Subcutaneous abdominal adipose tissue (tissue), 5 donors: ENCODE results near the gene ZNF555.
A peak's percentile ranks its signal among the peaks of the same experiment; 100 is the strongest.

Experiments used
- H3K27ac ChIP-seq: one replicate; pipeline ENCODE4 v1.7.0; 2013; ENCODE audit warnings: low read depth, mild to moderate bottlenecking, inconsistent platforms, low read length, moderate library complexity
- H3K27me3 ChIP-seq, 5 donors: one replicate each; pipeline ENCODE4 v1.7.0; 2013; ENCODE audit warnings: low read length in 5 of 5, inconsistent platforms in 1 of 5; ENCODE audit not compliant: control insufficient read depth in 5 of 5, insufficient read depth in 4 of 5
- H3K36me3 ChIP-seq, 5 donors: one replicate each; pipeline ENCODE4 v1.7.0; 2013; ENCODE audit warnings: low read length in 5 of 5; ENCODE audit not compliant: control insufficient read depth in 5 of 5, insufficient read depth in 5 of 5
- H3K4me1 ChIP-seq, 5 donors: one replicate each; pipeline ENCODE4 v1.7.0; 2013; ENCODE audit warnings: low read length in 5 of 5, mild to moderate bottlenecking in 3 of 5, moderate library complexity in 1 of 5; ENCODE audit not compliant: control insufficient read depth in 5 of 5, insufficient read depth in 5 of 5
- H3K4me3 ChIP-seq, 5 donors: one replicate each; pipeline ENCODE4 v1.7.0; 2013; ENCODE audit warnings: low read length in 5 of 5, low read depth in 1 of 5
- H3K9ac ChIP-seq, 5 donors: one replicate each; pipeline ENCODE4 v1.7.0; 2013; ENCODE audit warnings: low read length in 5 of 5, mild to moderate bottlenecking in 4 of 5, moderate library complexity in 3 of 5
- H3K9me3 ChIP-seq, 5 donors: one replicate each; pipeline ENCODE4 v1.7.0; 2013; ENCODE audit warnings: low read length in 5 of 5; ENCODE audit not compliant: control insufficient read depth in 5 of 5
- donor health status: healthy.
- donor health status: healthy.
- donor health status: healthy.
- donor health status: healthy.
- donor health status: healthy.

Gene ZNF555

DNA sequence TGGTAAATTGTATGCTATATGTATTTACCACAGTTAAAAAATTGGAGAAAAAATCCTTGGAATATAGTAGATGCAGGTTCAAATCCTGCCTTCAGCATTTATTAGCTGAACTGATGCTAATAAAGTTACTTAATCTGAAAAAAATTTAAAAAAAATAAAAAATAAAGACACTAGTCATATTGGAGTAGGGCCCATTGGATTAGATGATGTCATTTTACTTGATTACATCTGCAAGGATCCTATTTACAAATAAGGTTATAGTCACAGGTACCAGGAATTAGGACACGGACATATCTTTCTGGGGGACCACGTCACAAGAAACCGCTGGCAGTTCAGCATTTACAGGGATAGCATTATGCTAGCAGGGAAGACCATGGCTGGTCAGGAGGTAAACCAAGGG lies 6.2 kb downstream of the ZNF555 start:
- Histone ChIP-seq H3K27ac (no peak overlapping the region), H3K36me3 (peaks cover 22 to 30% (median 26%) of the 10 kb centered on the region in 5 donors), H3K4me3 (no peak overlapping the region), H3K9me3 (peaks cover 10 to 51% (median 40%) of the 10 kb centered on the region in 5 donors), H3K27me3 (no peaks in the 10 kb centered on the region), H3K9ac (no peak overlapping the region), H3K4me1 (peaks cover 0 to 3% (median 1%) of the 10 kb centered on the region in 5 donors)

DNA sequence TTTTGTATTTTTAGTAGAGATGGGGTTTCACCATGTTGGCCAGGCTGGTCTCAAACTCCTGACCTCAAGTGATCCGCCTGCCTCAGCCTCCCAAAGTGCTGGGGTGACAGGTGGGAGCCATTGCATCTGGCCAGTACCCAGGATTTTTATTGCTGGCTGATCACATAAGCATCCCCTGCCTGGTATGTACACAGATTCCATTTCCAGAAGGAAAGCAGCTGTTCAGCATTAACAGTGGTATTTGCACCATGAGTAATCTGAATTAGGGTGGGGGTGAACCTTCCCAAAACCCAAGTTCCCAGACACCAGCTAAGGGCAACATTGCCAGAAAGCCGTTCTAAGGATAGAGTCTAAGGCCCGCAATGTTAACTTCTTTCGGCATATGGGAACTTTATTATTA lies 7.3 kb downstream of the ZNF555 start:
- peaks cover 33 to 41% (median 37%) of the 10 kb centered on the region in 5 donors for H3K36me3 ChIP-seq

GRCh38 chr19:2850256-2850925 lies 9.1 kb downstream of the ZNF555 start:
- Histone ChIP-seq H3K27ac (no peak overlapping the region), H3K9ac (no peak overlapping the region), H3K4me3 (peak overlapping the region in 2 of 5 donors; percentile 17 to 25), H3K4me1 (peaks cover 0 to 10% (median 0%) of the 10 kb centered on the region in 5 donors), H3K36me3 (peaks cover 34 to 45% (median 40%) of the 10 kb centered on the region in 5 donors), H3K9me3 (peaks cover 28 to 75% (median 65%) of the 10 kb centered on the region in 5 donors), H3K27me3 (no peaks in the 10 kb centered on the region)

More for the DNA sequence above, 7.3 kb downstream of the ZNF555 start:
- Histone ChIP-seq H3K9ac (no peak overlapping the region), H3K4me1 (peaks cover 0 to 10% (median 0%) of the 10 kb centered on the region in 5 donors), H3K9me3 (peaks cover 21 to 62% (median 51%) of the 10 kb centered on the region in 5 donors), H3K27ac (no peak overlapping the region), H3K27me3 (no peaks in the 10 kb centered on the region), H3K4me3 (no peak overlapping the region)

GRCh38 chr19:2852598-2852997 lies 11.3 kb downstream of the ZNF555 start:
- Histone ChIP-seq H3K4me3 (peak overlapping the region; percentile 4 to 51 (median 22)), H3K4me1 (peaks cover 0 to 10% (median 0%) of the 10 kb centered on the region in 5 donors), H3K9me3 (peaks cover 35 to 85% (median 76%) of the 10 kb centered on the region in 5 donors), H3K36me3 (peaks cover 33 to 55% (median 39%) of the 10 kb centered on the region in 5 donors), H3K9ac (no peak overlapping the region), H3K27ac (no peak overlapping the region), H3K27me3 (no peaks in the 10 kb centered on the region)

- Histone ChIP-seq H3K4me1 (peaks cover 0 to 10% (median 0%) of the 10 kb centered on the region in 5 donors), H3K9ac (peak overlapping the region in 1 of 5 donors; percentile 79), H3K36me3 (peaks cover 33 to 55% (median 39%) of the 10 kb centered on the region in 5 donors), H3K27ac (no peak overlapping the region), H3K9me3 (peaks cover 35 to 85% (median 78%) of the 10 kb centered on the region in 5 donors), H3K4me3 (peak overlapping the region; percentile 20 to 49 (median 22)), H3K27me3 (no peaks in the 10 kb centered on the region)
Measured at GRCh38 chr19:2853015-2853606, 11.8 kb downstream of the ZNF555 start.

GRCh38 chr19:2854849-2855248 lies 13.6 kb downstream of the ZNF555 start:
- Histone ChIP-seq H3K36me3 (peaks cover 33 to 54% (median 37%) of the 10 kb centered on the region in 5 donors), H3K27ac (no peak overlapping the region), H3K9ac (no peak overlapping the region), H3K27me3 (no peaks in the 10 kb centered on the region), H3K4me1 (peaks cover 0 to 10% (median 0%) of the 10 kb centered on the region in 5 donors), H3K9me3 (peaks cover 39 to 90% (median 87%) of the 10 kb centered on the region in 5 donors), H3K4me3 (peak overlapping the region in 1 of 5 donors; percentile 19)

DNA sequence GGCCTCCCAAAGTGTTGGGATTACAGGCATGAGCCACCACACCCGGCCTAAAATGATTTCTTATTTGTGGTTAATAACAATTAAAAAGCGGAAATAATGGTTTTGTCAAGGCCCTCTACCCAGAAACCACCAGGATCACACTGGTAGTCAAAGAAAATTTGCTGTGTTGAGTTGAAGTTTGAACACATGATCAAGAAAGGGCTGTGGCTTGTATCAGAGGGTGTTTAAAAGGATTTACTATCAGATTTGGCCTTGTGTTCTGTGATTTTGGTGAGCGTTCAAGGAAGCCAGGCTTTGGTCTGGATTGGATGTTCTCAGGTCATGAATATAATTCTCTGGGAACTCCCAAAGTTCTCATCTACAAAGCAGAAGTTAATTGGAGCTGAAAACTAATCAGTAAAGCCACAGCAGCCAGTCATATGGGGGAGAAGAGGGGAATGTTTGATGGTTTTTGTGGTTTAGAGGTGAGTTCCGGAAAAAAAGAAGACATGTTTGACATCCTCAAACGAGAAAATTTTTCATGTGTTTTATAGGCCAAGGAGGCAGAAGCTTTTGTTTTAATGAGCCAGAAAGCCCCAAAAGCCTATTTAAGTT lies 15.3 kb downstream of the ZNF555 start:
- peaks cover 35 to 80% (median 73%) of the 10 kb centered on the region in 5 donors for H3K9me3 ChIP-seq
- peaks cover 0 to 10% (median 0%) of the 10 kb centered on the region in 5 donors for H3K4me1 ChIP-seq
- H3K36me3 ChIP-seq: peaks cover 21 to 40% (median 24%) of the 10 kb centered on the region in 5 donors
- no peaks in the 10 kb centered on the region for H3K27me3 ChIP-seq
- H3K27ac ChIP-seq: no peak overlapping the region
- H3K9ac ChIP-seq: no peak overlapping the region
- H3K4me3 ChIP-seq: peak overlapping the region in 1 of 5 donors; percentile 17

- peaks cover 15 to 57% (median 50%) of the 10 kb centered on the region in 5 donors for H3K9me3 ChIP-seq
- no peak overlapping the region for H3K27ac ChIP-seq
- H3K36me3 ChIP-seq: peaks cover 0 to 19% (median under 1%) of the 10 kb centered on the region in 5 donors
- H3K4me3 ChIP-seq: peak overlapping the region in 2 of 5 donors; percentile 6 to 17
- H3K27me3 ChIP-seq: no peaks in the 10 kb centered on the region
- no peaks in the 10 kb centered on the region for H3K4me1 ChIP-seq
- no peak overlapping the region for H3K9ac ChIP-seq
Measured at GRCh38 chr19:2858864-2859263, 17.6 kb downstream of the ZNF555 start.

GRCh38 chr19:2863816-2864215 lies 22.5 kb downstream of the ZNF555 start:
- H3K27ac ChIP-seq: no peak overlapping the region
- H3K36me3 ChIP-seq: no peaks in the 10 kb centered on the region
- H3K4me3 ChIP-seq: no peak overlapping the region
- peaks cover 0 to 3% (median 0%) of the 10 kb centered on the region in 5 donors for H3K27me3 ChIP-seq
- H3K9me3 ChIP-seq: peaks cover 0 to 13% (median 12%) of the 10 kb centered on the region in 5 donors
- H3K4me1 ChIP-seq: no peaks in the 10 kb centered on the region
- no peak overlapping the region for H3K9ac ChIP-seq
